HS-5 (cell line): ENCODE measurements around the gene FGD6.
A peak's percentile ranks its signal among the peaks of the same experiment; 100 is the strongest.
"Not testable (repeated sequence)": the region's sequence is repeated elsewhere in the genome, so short reads cannot be mapped to it uniquely, and the experiment has no call there.

Source experiments
- DNase-seq: peaks from one replicate; pipeline ENCODE4 v3.0.0-alpha.2; 2012; ENCODE audit warnings: low read depth

FGD6 gene

DNA sequence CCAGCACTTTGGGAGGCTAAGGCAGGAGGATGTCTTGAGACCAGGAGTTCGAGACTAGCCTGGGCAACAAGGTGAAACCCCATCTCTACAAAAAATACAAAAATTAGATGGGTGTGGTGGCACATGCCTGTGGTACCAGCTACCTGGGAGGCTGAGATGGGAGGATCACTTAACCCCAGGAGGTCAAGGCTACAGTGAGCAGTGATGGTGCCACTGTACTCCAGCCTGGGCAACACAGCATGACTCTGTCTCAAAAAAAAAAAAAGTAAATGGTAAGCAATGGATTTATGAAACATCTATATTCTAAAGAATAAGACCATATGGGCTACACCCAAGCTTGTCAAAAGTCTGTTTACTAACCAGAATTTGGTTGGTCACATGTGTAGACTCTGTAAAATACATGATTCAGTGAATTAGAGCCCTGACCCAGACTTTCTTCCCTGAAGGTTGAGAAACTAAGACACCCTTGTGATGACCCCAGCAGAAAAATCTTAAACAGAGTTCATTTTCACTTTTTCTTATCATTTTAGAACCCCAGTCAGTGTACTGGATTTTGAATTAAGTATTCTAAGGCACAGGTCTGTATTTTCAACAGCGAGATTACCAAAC lies 12.1 kb downstream of the FGD6 start:
- DNase-seq: no peak

DNA sequence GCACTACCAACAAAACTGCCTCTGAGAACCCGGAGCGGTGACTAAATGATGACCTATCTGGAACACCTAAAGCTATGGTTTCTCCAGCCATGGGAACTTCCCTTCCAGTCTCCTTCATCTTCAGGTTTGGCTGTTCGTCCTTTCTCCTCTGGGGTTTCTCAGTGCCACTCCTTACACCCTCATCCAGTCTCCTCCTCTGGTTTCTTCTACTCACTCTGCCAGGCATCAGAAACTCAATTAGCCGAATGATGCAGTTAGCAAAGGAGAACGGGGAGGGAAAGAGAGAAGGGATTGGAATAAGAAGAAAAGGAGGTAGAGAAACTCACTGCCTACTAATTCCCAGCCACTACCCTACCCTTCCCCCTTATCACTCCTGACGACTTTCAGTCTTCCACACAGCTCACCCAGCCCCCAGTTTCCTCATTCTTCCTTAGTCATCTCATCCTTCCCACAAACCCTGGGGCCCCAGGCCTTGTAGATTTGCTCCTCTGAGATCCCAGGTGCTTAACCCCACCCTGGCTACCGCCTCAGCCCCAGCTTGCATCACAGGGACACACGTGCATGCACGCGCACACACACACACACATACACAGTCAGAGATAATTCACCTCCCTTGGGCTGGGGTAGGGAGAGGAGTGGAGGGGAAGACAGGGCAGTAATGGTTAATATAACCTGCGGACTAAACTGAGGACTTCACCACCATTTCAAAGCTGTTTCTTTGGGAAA lies 13.0 kb downstream of the FGD6 start:
- DNase-seq: peak; percentile 73

DNA sequence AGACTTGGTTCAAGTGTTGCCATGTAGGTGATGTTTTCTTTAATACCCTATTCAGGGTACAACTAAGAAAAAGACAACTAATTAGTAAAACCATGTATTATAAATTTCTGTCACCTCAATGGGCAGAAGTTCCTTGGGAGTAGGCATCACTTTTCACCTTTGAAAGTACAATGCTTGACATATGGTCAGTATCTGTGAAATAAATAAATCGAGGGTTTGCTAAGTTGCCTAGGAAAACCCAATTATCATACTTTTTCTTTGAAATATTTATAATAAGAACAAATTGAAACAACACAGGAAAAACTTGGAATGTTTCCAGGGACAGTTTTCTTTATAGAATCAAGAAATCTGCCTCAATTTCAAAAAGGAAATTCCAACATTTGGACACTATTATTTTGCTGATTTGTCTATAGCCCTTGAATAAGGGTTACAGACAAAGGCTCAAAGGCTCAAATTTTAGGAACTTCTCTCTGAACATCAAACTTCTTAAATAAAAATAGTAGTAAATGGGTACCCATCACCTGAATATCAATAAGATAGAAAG lies 13.7 kb downstream of the FGD6 start:
- DNase-seq: no peak

DNA sequence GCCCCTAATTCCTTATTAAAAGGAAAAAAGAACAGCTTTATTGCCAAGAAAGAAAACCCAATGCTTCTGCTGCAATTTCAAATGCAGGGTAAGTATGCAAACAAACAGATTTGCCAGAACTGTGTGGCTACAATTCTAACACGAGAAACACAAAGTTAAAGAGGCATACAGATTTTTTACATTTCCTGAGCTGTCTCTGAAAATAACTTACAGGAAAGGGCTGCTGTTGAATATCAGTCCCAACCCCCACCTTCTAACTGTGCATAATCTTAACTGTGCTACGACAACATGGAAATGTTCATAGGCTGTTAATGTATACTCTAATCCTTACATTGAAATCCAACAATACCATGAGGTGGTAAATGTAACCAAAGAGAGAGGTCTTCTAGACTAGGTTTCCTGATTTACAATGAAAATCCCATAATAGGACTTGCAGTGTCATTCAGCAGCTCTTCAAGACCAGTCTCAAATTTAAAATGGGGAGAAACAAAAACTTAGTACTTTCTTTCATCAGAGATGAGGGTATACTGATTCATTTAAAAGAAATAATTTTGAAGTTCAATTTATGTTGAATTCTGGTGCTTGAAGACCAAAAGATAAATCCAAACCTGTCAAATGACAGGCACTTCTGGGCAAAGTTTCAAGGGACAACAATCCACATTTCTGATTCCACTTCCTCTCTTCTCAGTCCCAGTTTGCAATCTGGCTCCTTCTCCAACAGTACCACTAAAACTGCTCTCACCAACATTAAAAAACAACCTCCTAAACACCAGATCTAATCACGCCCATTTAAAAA lies 14.4 kb downstream of the FGD6 start:
- no peak for DNase-seq

DNA sequence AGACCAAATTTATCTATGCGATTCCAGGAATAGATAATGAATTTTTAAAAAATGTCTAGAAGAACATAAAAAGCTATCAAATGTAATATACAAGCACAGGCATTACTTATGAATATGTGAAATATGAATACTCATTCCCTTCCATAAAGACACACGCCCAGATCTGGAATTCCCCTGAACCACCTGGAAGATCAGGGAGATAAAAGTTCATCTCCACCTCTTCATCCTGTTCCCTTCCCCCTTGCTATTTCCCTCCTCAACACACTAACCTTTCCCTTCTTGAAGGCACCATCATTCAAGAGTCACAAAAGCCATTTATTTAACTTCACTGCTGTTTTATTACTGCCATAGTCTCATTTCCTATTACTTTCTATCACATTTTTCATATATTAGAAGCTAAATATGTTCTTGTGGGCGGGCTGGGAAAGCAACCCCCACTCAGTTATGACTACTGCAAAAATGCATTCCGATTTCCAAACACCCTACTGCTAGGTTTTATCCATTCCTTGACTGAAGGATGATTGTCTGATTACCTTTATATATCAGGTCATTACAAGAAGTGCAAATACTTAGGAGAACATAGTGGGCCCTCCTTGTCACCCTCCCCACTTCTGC lies 16.1 kb downstream of the FGD6 start:
- peak; percentile 64 for DNase-seq

DNA sequence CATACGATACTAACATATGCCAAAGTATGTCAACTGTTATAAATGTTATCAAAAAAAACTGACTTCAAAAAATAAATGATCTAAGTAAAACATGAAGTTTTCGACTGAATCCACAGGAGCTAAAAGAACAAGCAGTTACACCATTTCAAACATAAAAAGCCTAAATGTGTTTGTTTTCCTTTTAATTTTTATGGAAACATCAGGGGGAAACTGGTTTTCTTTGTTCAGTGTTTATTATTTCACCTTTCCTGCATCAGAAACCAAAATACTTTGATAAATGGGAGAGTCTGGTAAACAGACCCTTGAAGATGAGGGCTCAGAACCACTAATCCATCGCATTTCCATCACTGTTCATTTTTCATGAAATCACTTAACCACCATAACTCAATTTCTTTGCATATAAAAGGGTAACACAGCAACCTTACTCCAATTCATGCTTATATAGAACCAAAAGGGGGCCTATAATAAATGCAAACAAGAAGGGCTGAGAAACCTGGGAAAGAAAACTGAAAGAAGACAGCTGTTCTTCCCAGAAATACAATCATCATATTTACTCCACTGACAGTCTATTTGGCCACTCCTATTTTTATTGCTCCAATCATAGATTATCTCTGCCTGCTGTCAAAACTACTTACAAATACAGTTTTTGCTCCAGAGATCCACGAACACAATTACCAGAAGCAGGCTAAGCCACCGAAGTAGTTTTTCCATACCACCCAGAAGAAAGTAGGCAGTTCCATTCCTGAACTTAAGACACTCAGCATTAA lies 17.0 kb downstream of the FGD6 start:
- DNase-seq: no peak

- DNase-seq: no peak
Observed at GRCh38 chr12:95198914-95199313, 18.4 kb downstream of the FGD6 start.

- DNase-seq: no peak
Observed at GRCh38 chr12:95197636-95198035, 19.6 kb downstream of the FGD6 start.

DNA sequence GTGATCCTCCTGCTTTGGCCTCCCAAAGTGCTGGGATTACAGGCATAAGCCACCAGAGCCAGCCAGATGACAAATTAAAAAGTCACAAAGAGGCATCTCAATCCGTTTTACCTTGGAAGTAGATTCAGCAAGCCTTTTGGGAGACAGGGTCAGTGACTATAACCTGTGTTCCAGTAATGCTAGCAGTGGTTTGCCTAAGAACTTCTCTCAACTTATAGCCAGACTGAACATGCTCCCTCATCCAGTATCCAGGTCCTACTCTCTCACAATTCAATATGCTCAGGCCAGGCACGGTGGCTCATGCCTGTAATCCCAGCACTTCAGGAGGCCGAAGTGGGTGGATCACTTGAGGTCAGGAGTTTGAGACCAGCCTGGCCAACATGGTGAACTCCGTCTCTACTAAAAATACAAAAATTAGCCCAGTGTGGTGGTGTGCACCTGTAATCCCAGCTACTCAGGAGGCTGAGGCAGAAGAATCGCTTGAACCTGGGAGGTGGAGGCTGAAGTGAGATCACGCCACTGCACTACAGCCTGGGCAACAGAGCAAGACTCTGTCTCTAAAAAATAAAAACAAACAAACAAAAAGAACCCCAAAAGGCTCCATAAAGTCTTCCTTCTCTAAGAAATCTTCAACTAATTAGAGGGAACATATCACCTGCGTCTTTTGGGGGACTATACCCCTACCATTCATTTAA lies 20.2 kb downstream of the FGD6 start:
- not testable (repeated sequence) for DNase-seq

DNA sequence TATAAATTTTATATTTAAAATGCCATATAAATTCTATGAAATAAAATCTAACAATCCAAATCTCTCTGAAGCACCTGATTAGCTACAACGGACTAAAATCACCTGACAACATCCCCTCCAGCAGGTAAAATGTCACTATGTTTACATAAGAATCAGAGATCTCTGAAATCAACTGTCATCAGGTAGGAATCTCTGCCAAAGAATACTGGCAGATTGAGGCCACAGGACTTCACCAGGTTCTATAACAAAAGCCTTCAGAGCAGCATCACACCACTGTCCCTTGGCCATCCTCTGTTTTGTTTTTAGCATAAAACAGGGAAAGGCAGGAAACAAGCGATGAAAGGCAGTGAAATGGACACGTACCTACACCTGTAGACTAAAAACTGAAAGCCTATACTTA lies 22.1 kb downstream of the FGD6 start:
- DNase-seq: no peak

- DNase-seq: no peak
Observed at GRCh38 chr12:95193139-95193538, 24.1 kb downstream of the FGD6 start.

DNA sequence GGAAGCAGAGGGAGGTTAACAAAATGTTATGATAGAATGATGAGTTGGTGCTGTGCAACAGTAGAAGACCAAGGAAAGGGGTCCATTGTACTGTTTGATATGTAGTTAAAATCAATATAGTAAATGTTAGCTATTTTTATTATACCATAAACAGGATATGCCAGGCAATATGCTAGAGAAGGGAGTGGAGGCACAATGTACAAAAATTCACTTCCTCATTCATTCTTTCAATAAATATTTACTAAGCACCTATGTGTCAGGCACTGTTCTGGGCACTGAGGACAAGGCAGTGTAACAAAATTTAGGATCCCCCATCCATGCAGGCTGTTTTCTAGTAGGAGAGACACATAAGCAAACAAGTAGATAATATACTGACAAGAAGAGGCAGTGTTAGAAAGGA lies 25.0 kb downstream of the FGD6 start:
- DNase-seq: no peak

DNA sequence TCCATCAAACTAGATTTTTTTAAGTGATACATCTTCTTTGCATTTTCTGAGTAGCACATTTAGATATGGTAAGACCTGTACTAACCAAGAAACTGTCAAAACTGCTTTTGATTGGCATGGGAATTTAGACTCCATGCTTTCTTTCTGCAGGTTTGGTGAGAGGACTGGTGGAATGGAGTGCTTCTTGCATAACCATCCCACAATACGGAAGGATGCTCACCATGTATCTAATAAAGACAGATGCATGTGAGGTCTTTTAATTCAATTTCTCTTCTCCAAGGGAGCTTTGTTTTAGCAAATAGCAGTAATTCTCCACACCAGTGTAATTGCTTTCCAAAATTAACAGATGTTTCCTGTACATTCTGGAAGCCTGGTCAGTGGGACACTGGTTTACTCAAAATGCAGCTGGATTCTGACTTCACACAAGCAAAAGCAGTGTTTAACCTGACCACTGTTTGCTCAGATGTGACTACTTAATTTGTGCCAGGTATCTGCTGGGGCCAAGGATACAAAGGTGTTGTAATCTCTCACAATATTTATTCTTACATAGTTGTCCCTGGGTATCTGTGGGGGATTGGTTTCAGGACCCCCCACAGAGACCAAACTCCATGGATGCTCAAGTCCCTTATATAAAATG lies 26.1 kb downstream of the FGD6 start:
- no peak for DNase-seq

GRCh38 chr12:95187865-95188415 lies 29.3 kb downstream of the FGD6 start:
- DNase-seq: no peak

- no peak for DNase-seq
Observed at GRCh38 chr12:95185854-95186253, 31.4 kb downstream of the FGD6 start.

DNA sequence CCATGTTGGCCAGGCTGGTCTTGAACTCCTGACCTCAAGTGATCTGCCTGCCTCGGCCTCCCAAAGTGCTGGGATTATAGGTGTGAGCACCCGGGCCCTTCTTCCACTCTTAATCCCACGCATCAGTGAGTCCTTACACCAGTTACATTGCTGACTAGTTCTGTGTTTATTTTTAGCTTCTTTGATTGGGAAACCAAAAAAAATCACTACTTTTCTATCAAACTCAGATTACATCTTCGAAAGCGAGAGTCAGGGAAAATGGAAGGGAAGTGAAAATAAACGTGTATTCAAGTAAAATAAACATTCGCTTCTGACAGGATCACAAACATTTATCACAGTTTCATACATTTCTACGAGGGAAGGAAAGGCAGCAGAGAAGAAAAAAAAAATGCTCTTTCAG lies 32.2 kb downstream of the FGD6 start:
- DNase-seq: no peak

GRCh38 chr12:95184121-95184520 lies 33.1 kb downstream of the FGD6 start:
- no peak for DNase-seq

DNA sequence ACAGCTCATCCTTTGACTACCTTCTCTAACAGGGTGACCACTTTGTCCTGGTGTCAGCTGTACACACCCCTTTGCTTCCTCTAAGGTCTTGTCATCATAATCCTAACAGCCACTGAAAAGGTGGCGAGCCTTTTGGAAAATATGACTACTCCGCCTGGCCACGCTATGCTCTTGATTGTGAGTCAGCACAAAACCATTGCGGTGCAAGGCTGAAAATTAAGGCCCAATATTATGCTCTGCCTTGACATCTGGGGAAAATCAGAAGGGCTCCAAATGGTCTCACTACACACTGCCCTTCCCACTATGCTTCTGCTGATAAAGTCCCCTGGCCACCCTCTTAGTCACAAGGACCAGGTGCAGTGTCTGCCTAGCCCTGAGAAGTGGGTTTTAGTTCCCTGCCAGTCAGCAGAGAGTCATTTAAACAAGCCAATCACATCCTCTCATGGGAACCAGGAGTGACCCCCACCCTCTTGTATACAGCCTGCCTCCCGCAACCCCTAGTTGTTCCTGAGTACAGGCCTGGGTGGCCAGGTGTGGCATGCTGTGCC lies 34.3 kb downstream of the FGD6 start:
- peak; percentile 43 for DNase-seq

DNA sequence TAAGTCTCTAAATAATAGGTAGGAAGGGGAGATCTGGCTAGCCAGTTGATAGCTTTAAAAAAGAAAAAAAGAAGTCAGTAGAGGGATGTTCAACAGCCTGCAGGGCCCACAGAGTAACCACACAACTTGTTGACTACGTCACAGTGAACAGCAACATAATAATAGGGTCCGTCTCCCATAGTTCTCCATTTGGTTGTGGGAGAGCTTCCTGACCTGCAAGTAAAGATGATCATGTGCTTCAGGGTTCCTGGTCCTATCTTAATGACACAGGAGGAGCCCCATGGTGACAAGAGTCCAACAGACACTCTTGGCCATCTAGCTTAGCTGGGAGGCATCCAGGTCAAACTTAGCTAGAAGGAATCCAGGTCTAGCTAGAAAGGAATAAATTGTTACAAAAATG lies 36.2 kb downstream of the FGD6 start:
- DNase-seq: no peak

DNA sequence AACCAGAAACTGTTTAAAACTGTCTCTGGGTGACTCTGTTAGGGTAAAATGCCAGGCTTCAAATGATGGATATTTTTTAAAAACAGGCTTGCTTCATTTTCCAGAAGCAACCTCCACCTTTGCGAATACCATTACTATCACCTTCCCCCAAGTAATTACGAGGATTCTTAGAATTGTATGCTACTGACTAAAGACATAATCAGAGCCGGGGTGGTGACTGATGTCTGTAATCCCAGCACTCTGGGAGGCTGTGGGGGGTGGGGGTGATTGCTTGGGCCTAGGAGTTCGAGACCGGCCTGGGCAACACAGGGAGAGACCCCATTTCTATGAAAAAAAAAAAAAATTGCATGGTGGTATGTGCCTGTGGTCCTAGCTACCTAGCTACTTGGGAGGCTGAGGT lies 38.3 kb downstream of the FGD6 start:
- DNase-seq: no peak
